HCT116 (cell line): ENCODE results near the gene NAALADL2. TPM values are rescaled to one million over a fixed set of nuclear protein-coding genes. Genes with fewer than 3 reads are reported as not detected.

Experiments used
- ATAC-seq: fragments of 200-7000 bp; cut with Tn5 transposase; 2 replicates; pipeline ENCODE4 v1.9.1; 2020; ENCODE audit warnings: mild to moderate bottlenecking, moderate library complexity
- BruUV-seq: library from RNA; stranded (reverse); fragments of 400-500 nt; replicated peaks from 2 replicates; lab custom pipeline; 2021; lab: Mats Ljungman, UMichigan
- CTCF ChIA-PET: fragments of 300-600 bp; sonication (Branson Sonifier 250); formaldehyde crosslinking; loops from one replicate; lab custom pipeline; 2021; ENCODE audit warnings: antibody characterized with exemption; lab: Charles Lee
- POLR2A ChIA-PET: fragments of 300-600, 350-600 bp; sonication (Branson Sonifier 250); formaldehyde crosslinking; loops from one replicate; lab custom pipeline; 2021; ENCODE audit warnings: antibody characterized with exemption; lab: Charles Lee
- RAD21 ChIA-PET, 2 experiments: fragments of 300-600 bp; sonication (Branson Sonifier 250); formaldehyde crosslinking; loops; one replicate each; lab custom pipeline; 2023; ENCODE audit warnings: low total read pairs in 2 of 2; ENCODE audit not compliant: uncharacterized antibody in 2 of 2, unreplicated experiment in 2 of 2, low non-redundant PET in 1 of 2; lab: Charles Lee
- DNase-seq: peaks from one replicate; pipeline ENCODE4 v3.0.0-alpha.2; 2010; ENCODE audit warnings: low read depth, low spot score
- H2AFZ ChIP-seq: fragments of 200-600 bp; shearing (Covaris generic), sonication (generic); 2 replicates; pipeline ENCODE4 v1.6.1; 2017; ENCODE audit warnings: low read depth, mixed run types, mixed read lengths, antibody characterized with exemption, low read length; ENCODE audit not compliant: poor library complexity, severe bottlenecking
- H3K27ac ChIP-seq: 2 replicates; pipeline ENCODE4 v1.5.1; 2012; ENCODE audit warnings: low read depth, low read length
- H3K27me3 ChIP-seq: fragments of 200-600 bp; sonication (generic); 2 replicates; pipeline ENCODE4 v1.6.1; 2016; ENCODE audit warnings: mixed run types, low read length, mixed read lengths; ENCODE audit not compliant: insufficient read depth
- H3K36me3 ChIP-seq, 2 experiments: fragments of 200-500 bp in 1 of 2; fragments of 200-600 bp in 1 of 2; sonication (Bioruptor generic) in 1 of 2; sonication (generic) in 1 of 2; 2 replicates each; pipeline versions ENCODE4 v1.5.1 to v1.6.1; 2014 to 2016; ENCODE audit warnings: low read length in 2 of 2, inconsistent platforms in 1 of 2, mixed read lengths in 1 of 2, mixed run types in 1 of 2; ENCODE audit not compliant: insufficient read depth in 2 of 2, control insufficient read depth in 1 of 2
- H3K4me1 ChIP-seq, 2 experiments: fragments of 200-600 bp in 1 of 2; sonication (generic) in 1 of 2; 2 replicates each; pipeline versions ENCODE4 v1.5.1 to v1.6.1; 2012 to 2017; ENCODE audit warnings: low read length in 2 of 2, inconsistent platforms in 1 of 2, mild to moderate bottlenecking in 1 of 2, mixed read lengths in 1 of 2, mixed run types in 1 of 2, moderate library complexity in 1 of 2; ENCODE audit not compliant: insufficient read depth in 2 of 2, control insufficient read depth in 1 of 2
- H3K4me2 ChIP-seq: fragments of 200-600 bp; sonication (generic); 2 replicates; pipeline ENCODE4 v1.6.1; 2017; ENCODE audit warnings: mixed run types, low read length, mixed read lengths
- H3K4me3 ChIP-seq, 2 experiments: fragments of 200-600 bp in 1 of 2; sonication (generic) in 1 of 2; replicated peaks in 1 of 2; 2 replicates each; pipeline ENCODE4 v1.5.1; 2011 to 2016; ENCODE audit warnings: low read length in 2 of 2, control low read depth in 1 of 2, low read depth in 1 of 2, mild to moderate bottlenecking in 1 of 2, mixed read lengths in 1 of 2, mixed run types in 1 of 2
- H3K79me2 ChIP-seq: fragments of 200-600 bp; sonication (generic); 2 replicates; pipeline ENCODE4 v1.6.1; 2017; ENCODE audit warnings: mild to moderate bottlenecking, mixed run types, low read length, moderate library complexity, mixed read lengths; ENCODE audit not compliant: insufficient read depth
- H3K9ac ChIP-seq: fragments of 200-600 bp; sonication (generic); 2 replicates; pipeline ENCODE4 v1.6.1; 2016; ENCODE audit warnings: low read length, mixed read lengths
- H3K9me2 ChIP-seq: fragments of 200-600 bp; sonication (generic), shearing (Covaris generic); 2 replicates; pipeline ENCODE4 v1.6.1; 2017; ENCODE audit warnings: mixed run types, mild to moderate bottlenecking, moderate library complexity; ENCODE audit not compliant: insufficient read depth
- H3K9me3 ChIP-seq, 2 experiments: fragments of 200-500 bp in 1 of 2; fragments of 200-600 bp in 1 of 2; sonication (Bioruptor generic) in 1 of 2; sonication (generic) in 1 of 2; 2 replicates each; pipeline ENCODE4 v1.6.1; 2014 to 2017; ENCODE audit warnings: low read length in 2 of 2, mixed read lengths in 2 of 2, inconsistent platforms in 1 of 2, low read depth in 1 of 2, mild to moderate bottlenecking in 1 of 2, mixed run types in 1 of 2, moderate library complexity in 1 of 2; ENCODE audit not compliant: control insufficient read depth in 1 of 2, insufficient read depth in 1 of 2
- H4K20me1 ChIP-seq: fragments of 200-600 bp; sonication (generic), shearing (Covaris generic); 2 replicates; pipeline ENCODE4 v1.6.1; 2017; ENCODE audit warnings: mixed run types, mild to moderate bottlenecking, moderate library complexity; ENCODE audit not compliant: insufficient read depth
- EGR1 ChIP-seq: IDR thresholded peaks from 2 replicates; pipeline ENCODE4 v1.6.1; 2012; ENCODE audit warnings: low read depth
- POLR2A ChIP-seq: IDR thresholded peaks from 2 replicates; pipeline ENCODE4 v1.7.0; 2011; ENCODE audit warnings: borderline replicate concordance; ENCODE audit not compliant: insufficient read depth, insufficient read length; ENCODE audit errors: extremely low read depth
- POLR2AphosphoS5 ChIP-seq: IDR thresholded peaks from 2 replicates; pipeline ENCODE4 v1.6.1; 2011; ENCODE audit warnings: mild to moderate bottlenecking, low read depth, low read length, moderate library complexity
- RAD21 ChIP-seq: IDR thresholded peaks from 2 replicates; pipeline ENCODE4 v1.6.1; 2012; ENCODE audit warnings: low read depth, mild to moderate bottlenecking
- REST ChIP-seq: IDR thresholded peaks from 2 replicates; pipeline ENCODE4 v1.6.1; 2012; ENCODE audit warnings: low read depth
- SP1 ChIP-seq: IDR thresholded peaks from 2 replicates; pipeline ENCODE4 v1.6.1; 2012; ENCODE audit warnings: low read depth
- intact Hi-C: fragments of 100-400 bp; cut with micrococcal nuclease; formaldehyde crosslinking; loops from 2 replicates; pipeline ENCODE4 v1.10.0; 2022
- total RNA-seq: library from RNA; stranded (reverse); gene quantifications from one replicate; pipeline ENCODE4 v1.2.1, GENCODE V29; 2021; ENCODE audit not compliant: unreplicated experiment
- TF ChIP-seq, protein P1 (sequence below), 3 experiments: fragments of 200-600 bp in 1 of 3; sonication (generic) in 1 of 3; IDR thresholded peaks in 2 of 3; conservative IDR thresholded peaks in 1 of 3; 2 replicates each; pipeline ENCODE4 v1.5.1; 2012 to 2017; ENCODE audit warnings: low read depth in 2 of 3, low read length in 2 of 3, antibody characterized with exemption in 1 of 3, borderline replicate concordance in 1 of 3, control low read depth in 1 of 3, mild to moderate bottlenecking in 1 of 3, mixed read lengths in 1 of 3, mixed run types in 1 of 3, moderate library complexity in 1 of 3; ENCODE audit not compliant: insufficient read depth in 1 of 3
- TF ChIP-seq, protein P2 (sequence below): IDR thresholded peaks from 2 replicates; pipeline ENCODE4 v1.6.1; 2012

The NAALADL2 gene
- total RNA-seq, 1 experiment from 2014 or later = 2.9 TPM

DNA sequence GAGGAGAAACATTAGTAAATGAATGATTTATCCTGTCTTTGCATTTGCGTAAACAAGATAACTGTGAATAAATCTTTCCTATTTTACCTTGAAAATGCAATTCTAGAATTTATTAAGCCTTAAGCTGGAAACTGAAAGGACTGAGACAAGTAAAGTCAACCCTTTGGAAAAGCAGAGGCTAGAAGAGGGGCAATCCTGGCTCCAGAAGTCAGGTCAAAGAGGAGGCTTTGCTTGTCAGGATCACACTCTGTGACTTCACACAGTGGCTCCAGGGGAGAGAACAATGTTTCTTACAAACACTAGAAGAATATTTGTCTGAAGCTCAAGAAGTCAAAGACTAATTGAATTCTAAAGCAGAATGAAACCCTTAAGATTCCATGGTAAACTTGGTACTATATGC lies 530.4 kb downstream of the NAALADL2 start:
- Histone ChIP-seq H2AFZ (no peak overlapping the region), H3K4me3 (no peak overlapping the region), H3K4me2 (no peak overlapping the region), H3K9me2 (no peaks in the 10 kb centered on the region), H3K27ac (no peak overlapping the region), H3K27me3 (no peaks in the 10 kb centered on the region), H4K20me1 (no peaks in the 10 kb centered on the region), H3K36me3 (no peaks in the 10 kb centered on the region), H3K9me3 (no peaks in the 10 kb centered on the region), H3K79me2 (no peaks in the 10 kb centered on the region), H3K4me1 (no peaks in the 10 kb centered on the region), H3K9ac (no peak overlapping the region)
- POLR2A ChIA-PET = no interaction called here
- intact Hi-C loops = no loop called here
- CTCF ChIA-PET = no interaction called here
- no TSS peak for BruUV-seq
- ATAC-seq (no peak), DNase-seq (no peak)
- RAD21 ChIA-PET = no interaction called here
- TF ChIP-seq POLR2A (no peak), EGR1 (no peak), RAD21 (no peak), SP1 (no peak), REST (no peak), POLR2AphosphoS5 (no peak)
- TF ChIP-seq, protein P1, sequence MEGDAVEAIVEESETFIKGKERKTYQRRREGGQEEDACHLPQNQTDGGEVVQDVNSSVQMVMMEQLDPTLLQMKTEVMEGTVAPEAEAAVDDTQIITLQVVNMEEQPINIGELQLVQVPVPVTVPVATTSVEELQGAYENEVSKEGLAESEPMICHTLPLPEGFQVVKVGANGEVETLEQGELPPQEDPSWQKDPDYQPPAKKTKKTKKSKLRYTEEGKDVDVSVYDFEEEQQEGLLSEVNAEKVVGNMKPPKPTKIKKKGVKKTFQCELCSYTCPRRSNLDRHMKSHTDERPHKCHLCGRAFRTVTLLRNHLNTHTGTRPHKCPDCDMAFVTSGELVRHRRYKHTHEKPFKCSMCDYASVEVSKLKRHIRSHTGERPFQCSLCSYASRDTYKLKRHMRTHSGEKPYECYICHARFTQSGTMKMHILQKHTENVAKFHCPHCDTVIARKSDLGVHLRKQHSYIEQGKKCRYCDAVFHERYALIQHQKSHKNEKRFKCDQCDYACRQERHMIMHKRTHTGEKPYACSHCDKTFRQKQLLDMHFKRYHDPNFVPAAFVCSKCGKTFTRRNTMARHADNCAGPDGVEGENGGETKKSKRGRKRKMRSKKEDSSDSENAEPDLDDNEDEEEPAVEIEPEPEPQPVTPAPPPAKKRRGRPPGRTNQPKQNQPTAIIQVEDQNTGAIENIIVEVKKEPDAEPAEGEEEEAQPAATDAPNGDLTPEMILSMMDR (IDR thresholded peaks at IDR 0.05 in 2 of 3, conservative IDR thresholded peaks at IDR 0.05 in 1 of 3; ENCODE audit: borderline replicate concordance in 1 of 3, insufficient read depth in 1 of 3, low read depth in 2 of 3, low read length in 2 of 3) = no peak
- TF ChIP-seq, protein P2, sequence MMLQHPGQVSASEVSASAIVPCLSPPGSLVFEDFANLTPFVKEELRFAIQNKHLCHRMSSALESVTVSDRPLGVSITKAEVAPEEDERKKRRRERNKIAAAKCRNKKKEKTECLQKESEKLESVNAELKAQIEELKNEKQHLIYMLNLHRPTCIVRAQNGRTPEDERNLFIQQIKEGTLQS = no peak
